Renal cortex interstitium (tissue), 11 donors: ENCODE data around the gene AEBP1. TPM values are rescaled to one million over a fixed set of nuclear protein-coding genes. Genes with fewer than 3 reads are reported as not detected.

Source experiments
- DNase-seq, 11 donors: peaks; one replicate each; pipeline ENCODE4 v3.0.0-alpha.2; 2013; ENCODE audit warnings: low read depth in 9 of 11, low spot score in 4 of 11; ENCODE audit errors: extremely low read depth in 1 of 11
- polyA plus RNA-seq, 3 donors: library from polyadenylated mRNA; unstranded; fragments of 120-200 nt; gene quantifications; one replicate each; pipeline ENCODE4 v1.2.1, GENCODE V29; 2013; ENCODE audit not compliant: insufficient read length in 3 of 3

AEBP1 gene
- polyA plus RNA-seq, 3 donors = 64.9 to 81.7 (median 79.6) TPM

GRCh38 chr7:44063894-44064651 lies 40.1 kb upstream of the AEBP1 start:
- no peak for DNase-seq

- DNase-seq = no peak
These were observed 39.2 kb upstream of the AEBP1 start for GRCh38 chr7:44064791-44065430.

GRCh38 chr7:44065431-44066110 lies 38.6 kb upstream of the AEBP1 start, which contains the start of gene PGAM2:
Gene PGAM2, minus strand, starts transcription at chr7:44065567. Its CDS starts 38 bp downstream, at chr7:44065529.
- DNase-seq = no peak

GRCh38 chr7:44066111-44066460 lies 38.1 kb upstream of the AEBP1 start:
- no peak for DNase-seq

- no peak for DNase-seq
These were observed 37.6 kb upstream of the AEBP1 start for GRCh38 chr7:44066494-44067063.

- DNase-seq = no peak
These were observed 36.8 kb upstream of the AEBP1 start for GRCh38 chr7:44067064-44067951.

- DNase-seq = no peak
These were observed 36.1 kb upstream of the AEBP1 start for GRCh38 chr7:44068054-44068453.

GRCh38 chr7:44071726-44072363 lies 32.3 kb upstream of the AEBP1 start:
- no peak for DNase-seq

- DNase-seq = peak in 3 of 11 donors; percentile 52 to 59 (median 59)
These were observed 31.5 kb upstream of the AEBP1 start for GRCh38 chr7:44072364-44073231.

- DNase-seq = no peak
These were observed 30.3 kb upstream of the AEBP1 start for GRCh38 chr7:44073664-44074348.

GRCh38 chr7:44074349-44074695 lies 29.8 kb upstream of the AEBP1 start:
- no peak for DNase-seq

- DNase-seq = no peak
These were observed 28.7 kb upstream of the AEBP1 start for GRCh38 chr7:44075296-44076075.

- DNase-seq = no peak
These were observed 27.8 kb upstream of the AEBP1 start for GRCh38 chr7:44076101-44076895.

GRCh38 chr7:44077061-44077460 lies 27.1 kb upstream of the AEBP1 start:
- DNase-seq = no peak

GRCh38 chr7:44077681-44078091 lies 26.5 kb upstream of the AEBP1 start:
- no peak for DNase-seq
